ENCODE measurements around the gene LAMB1. TPM values are rescaled to one million over a fixed set of nuclear protein-coding genes. Genes with fewer than 3 reads are reported as not detected.

The LAMB1 gene
- total RNA-seq, 2 experiments from 2014 or later = 0.17 TPM; not detected in 1

- DNase-seq (ENCODE audit: low spot score) = no peak
These were observed 82.8 kb downstream of the LAMB1 start for GRCh38 chr7:107920048-107920772.

GRCh38 chr7:107918948-107919347 lies 84.0 kb downstream of the LAMB1 start:
- no peak overlapping the region for H3K4me3 ChIP-seq (ENCODE audit: low read depth, low read length, poor library complexity, severe bottlenecking)
- H3K27ac ChIP-seq (ENCODE audit: low read depth, low read length, poor library complexity, severe bottlenecking) = no peak overlapping the region
- no peaks in the 10 kb centered on the region for H3K4me1 ChIP-seq (ENCODE audit: insufficient read depth, low read length, poor library complexity, severe bottlenecking)
- peaks cover 9% of the 10 kb centered on the region; the same call in 1 of the 2 replicates for H3K79me2 ChIP-seq (ENCODE audit: insufficient read depth, low read depth, low read length)
- no peaks in the 10 kb centered on the region for H4K20me1 ChIP-seq (ENCODE audit: insufficient read depth, low read length)
- intact Hi-C loops (cut with micrococcal nuclease; ENCODE audit: unreplicated experiment) = no loop called here
- H3K4me2 ChIP-seq (ENCODE audit: low read length) = no peak overlapping the region
- TF ChIP-seq CTCF (conservative IDR thresholded peaks at IDR 0.05; ENCODE audit: low read length) = no peak
- TF ChIP-seq EZH2phosphoT487 (IDR thresholded peaks at IDR 0.05; ENCODE audit: borderline replicate concordance, low read depth, low read length) = no peak
- ChIA-PET CTCF (ENCODE audit: unreplicated experiment) (no interaction called here), POLR2A (interaction anchor here (0.6 to 3.3 kb wide), 5 partner anchors 10 to 1291 kb away, joined by 3 to 10 read pairs (median 3); no protein-coding TSS in a partner anchor)
- H2AFZ ChIP-seq (ENCODE audit: low read length) = no peak overlapping the region
- no peaks in the 10 kb centered on the region for H3K9me3 ChIP-seq (ENCODE audit: low read length)
- DNase-seq (ENCODE audit: low spot score) = no peak
- H3K9me2 ChIP-seq (ENCODE audit: insufficient read depth, low read length) = no peaks in the 10 kb centered on the region
- BruUV-seq (replicated peaks) = no TSS peak
- peaks cover 90% of the 10 kb centered on the region for H3K36me3 ChIP-seq (ENCODE audit: insufficient read depth, low read length)

More at GRCh38 chr7:107920048-107920772, 82.8 kb downstream of the LAMB1 start:
- no peaks in the 10 kb centered on the region for H3K9me3 ChIP-seq (ENCODE audit: low read length)
- intact Hi-C loops (cut with micrococcal nuclease; ENCODE audit: unreplicated experiment) = no loop called here
- POLR2A ChIA-PET = interaction anchor here (0.6 to 3.3 kb wide), 4 partner anchors 10 to 1331 kb away, joined by 3 to 10 read pairs (median 6); no protein-coding TSS in a partner anchor
- no peak overlapping the region for H2AFZ ChIP-seq (ENCODE audit: low read length)
- H3K4me3 ChIP-seq (ENCODE audit: low read depth, low read length, poor library complexity, severe bottlenecking) = no peak overlapping the region
- H3K4me2 ChIP-seq (ENCODE audit: low read length) = no peak overlapping the region
- no TSS peak for BruUV-seq (replicated peaks)
- H3K36me3 ChIP-seq (ENCODE audit: insufficient read depth, low read length) = peaks cover 85% of the 10 kb centered on the region
- no peak for TF ChIP-seq CTCF (conservative IDR thresholded peaks at IDR 0.05; ENCODE audit: low read length)
- no peak for TF ChIP-seq EZH2phosphoT487 (IDR thresholded peaks at IDR 0.05; ENCODE audit: borderline replicate concordance, low read depth, low read length)
- no peaks in the 10 kb centered on the region for H3K9me2 ChIP-seq (ENCODE audit: insufficient read depth, low read length)
- no peak overlapping the region for H3K27ac ChIP-seq (ENCODE audit: low read depth, low read length, poor library complexity, severe bottlenecking)
- no peaks in the 10 kb centered on the region for H3K79me2 ChIP-seq (ENCODE audit: insufficient read depth, low read depth, low read length)
- CTCF ChIA-PET (ENCODE audit: unreplicated experiment) = no interaction called here
- no peaks in the 10 kb centered on the region for H3K4me1 ChIP-seq (ENCODE audit: insufficient read depth, low read length, poor library complexity, severe bottlenecking)
- no peaks in the 10 kb centered on the region for H4K20me1 ChIP-seq (ENCODE audit: insufficient read depth, low read length)
